Activated CD8-positive, alpha-beta T cell treated with anti-CD3 and anti-CD28 coated beads for 36 hours (primary cell): ENCODE results near the gene MAP2K1. TPM values are rescaled to one million over a fixed set of nuclear protein-coding genes. Genes with fewer than 3 reads are reported as not detected.

Source experiments
- ATAC-seq: fragments of 200-7000 bp; cut with Tn5 transposase; one replicate; pipeline ENCODE4 v1.10.0; 2021; ENCODE audit warnings: mild to moderate bottlenecking, moderate library complexity
- CTCF ChIA-PET: fragments of 350-600 bp; sonication (Branson Sonifier 250); formaldehyde crosslinking; loops from one replicate; lab custom pipeline; 2021; ENCODE audit warnings: antibody characterized with exemption; lab: Charles Lee
- POLR2A ChIA-PET: fragments of 350-600 bp; sonication (Branson Sonifier 250); formaldehyde crosslinking; loops from one replicate; lab custom pipeline; 2021; ENCODE audit warnings: antibody characterized with exemption; lab: Charles Lee
- DNase-seq: peaks from one replicate; pipeline ENCODE4 v3.0.0-alpha.2; 2020
- H3K27ac Mint-ChIP-seq: one replicate; pipeline ENCODE4 v1.8.0; 2021; ENCODE audit warnings: mild to moderate bottlenecking, mixed read lengths
- H3K27me3 Mint-ChIP-seq: one replicate; pipeline ENCODE4 v1.8.0; 2021; ENCODE audit warnings: mixed read lengths
- H3K36me3 Mint-ChIP-seq: one replicate; pipeline ENCODE4 v1.8.0; 2021; ENCODE audit warnings: low read depth, mixed read lengths
- H3K4me1 Mint-ChIP-seq: one replicate; pipeline ENCODE4 v1.8.0; 2021; ENCODE audit warnings: low read depth, mixed read lengths
- H3K4me3 Mint-ChIP-seq: one replicate; pipeline ENCODE4 v1.8.0; 2021; ENCODE audit warnings: mild to moderate bottlenecking, moderate library complexity, mixed read lengths
- H3K9me3 Mint-ChIP-seq: one replicate; pipeline ENCODE4 v1.8.0; 2021; ENCODE audit warnings: mixed read lengths
- CTCF ChIP-seq: fragments of 200-600 bp; IDR thresholded peaks from one replicate; pipeline ENCODE4 v1.8.0; 2022; ENCODE audit warnings: antibody characterized with exemption, mild to moderate bottlenecking
- intact Hi-C: fragments of 100-400 bp; cut with micrococcal nuclease; formaldehyde crosslinking; loops from one replicate; pipeline ENCODE4 v1.10.0; 2022
- total RNA-seq, 2 experiments: library from RNA; stranded (reverse); gene quantifications; one replicate each; pipeline ENCODE4 v1.2.3, GENCODE V29; 2021

The MAP2K1 gene
- total RNA-seq, 2 experiments from 2014 or later = 117 to 118 TPM

- H3K27ac Mint-ChIP-seq = no peak overlapping the region
- H3K4me1 Mint-ChIP-seq = peaks cover 90% of the 10 kb centered on the region
- POLR2A ChIA-PET = interaction anchor here (1.2 to 1.4 kb wide), 2 partner anchors 15 to 93 kb away, joined by 3 read pairs; no protein-coding TSS in a partner anchor
- no peak for ATAC-seq
- H3K9me3 Mint-ChIP-seq = no peaks in the 10 kb centered on the region
- intact Hi-C loops = no loop called here
- no peak for DNase-seq
- peaks cover 23% of the 10 kb centered on the region for H3K36me3 Mint-ChIP-seq
- H3K4me3 Mint-ChIP-seq = no peak overlapping the region
- H3K27me3 Mint-ChIP-seq = no peaks in the 10 kb centered on the region
- TF ChIP-seq CTCF = no peak
- CTCF ChIA-PET = interaction anchor here (0.7 to 3.0 kb wide), 5 partner anchors 8 to 93 kb away, joined by 3 to 18 read pairs (median 4); no protein-coding TSS in a partner anchor
Measured at GRCh38 chr15:66405615-66406014, 18.9 kb downstream of the MAP2K1 start.

- intact Hi-C loops = no loop called here
- ATAC-seq = no peak
- POLR2A ChIA-PET = no interaction called here
- Mint-ChIP-seq H3K9me3 (peaks cover 2% of the 10 kb centered on the region), H3K27me3 (no peaks in the 10 kb centered on the region), H3K4me3 (no peak overlapping the region), H3K4me1 (peaks cover 82% of the 10 kb centered on the region), H3K27ac (no peak overlapping the region), H3K36me3 (peaks cover 34% of the 10 kb centered on the region)
- CTCF ChIA-PET = interaction anchor here (1.1 kb wide), 1 partner anchor 16 kb away, joined by 3 read pairs; no protein-coding TSS in a partner anchor
- TF ChIP-seq CTCF = no peak
- no peak for DNase-seq
Measured at GRCh38 chr15:66408254-66408653, 21.5 kb downstream of the MAP2K1 start.

- Mint-ChIP-seq H3K27ac (no peak overlapping the region), H3K27me3 (no peaks in the 10 kb centered on the region), H3K4me1 (peaks cover 76% of the 10 kb centered on the region), H3K4me3 (no peak overlapping the region), H3K36me3 (peaks cover 39% of the 10 kb centered on the region), H3K9me3 (peaks cover 6% of the 10 kb centered on the region)
- ATAC-seq (no peak), DNase-seq (no peak)
- no peak for TF ChIP-seq CTCF
- POLR2A ChIA-PET = interaction anchor here (0.6 kb wide), 1 partner anchor 64 kb away, joined by 3 read pairs; no protein-coding TSS in a partner anchor
- intact Hi-C loops = no loop called here
- CTCF ChIA-PET = interaction anchor here (1.1 kb wide), 1 partner anchor 16 kb away, joined by 3 read pairs; no protein-coding TSS in a partner anchor
Measured at GRCh38 chr15:66408675-66409282, 22.1 kb downstream of the MAP2K1 start.

GRCh38 chr15:66409565-66410108 is 22.9 kb downstream of the MAP2K1 start:
- H3K4me3 Mint-ChIP-seq = no peak overlapping the region

More at GRCh38 chr15:66409565-66410108, 22.9 kb downstream of the MAP2K1 start:
- H3K36me3 Mint-ChIP-seq = peaks cover 44% of the 10 kb centered on the region
- H3K9me3 Mint-ChIP-seq = peaks cover 12% of the 10 kb centered on the region
- H3K4me1 Mint-ChIP-seq = peaks cover 69% of the 10 kb centered on the region
- ATAC-seq (no peak), DNase-seq (no peak)
- intact Hi-C loops = no loop called here
- peak overlapping the region; percentile 55 for H3K27ac Mint-ChIP-seq
- no peaks in the 10 kb centered on the region for H3K27me3 Mint-ChIP-seq
- TF ChIP-seq CTCF = no peak
- CTCF ChIA-PET = no interaction called here
- POLR2A ChIA-PET = no interaction called here
